Measurements from ENCODE around the gene FBXL14.

DNA sequence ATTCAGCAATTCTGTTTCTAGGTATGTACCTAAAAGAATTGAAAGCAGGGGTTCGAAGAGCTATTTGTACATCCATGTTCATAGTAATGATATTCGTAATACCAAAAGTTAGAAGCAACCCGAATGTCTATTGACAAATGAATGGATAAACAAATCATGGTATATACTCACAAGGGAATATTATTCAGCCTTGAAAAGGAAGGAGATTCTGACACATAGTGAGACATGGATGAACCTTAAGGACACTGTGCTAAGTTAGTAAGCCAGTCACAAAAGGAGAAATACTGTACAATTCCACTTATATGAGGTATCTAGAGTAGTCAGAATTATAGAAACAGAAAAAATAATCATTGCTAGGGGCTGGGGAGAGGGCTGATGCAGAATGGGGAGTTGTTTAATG lies 4.4 kb upstream of the FBXL14 start:
- no peak for TF ChIP-seq POLR2A (IDR thresholded peaks at IDR 0.05; ENCODE audit: low read length)
- TF ChIP-seq GATA1 (IDR thresholded peaks at IDR 0.05; ENCODE audit: low read depth, low read length), result no peak
